Measurements from ENCODE around the gene MRPL23. TPM values are rescaled to one million over a fixed set of nuclear protein-coding genes. Genes with fewer than 3 reads are reported as not detected.

MRPL23 gene
- total RNA-seq, 5 donors from 2014 or later (not counting 1 experiment from before 2014, with no cell fraction given), result 34.5 to 58.8 (median 37.8) TPM

DNA sequence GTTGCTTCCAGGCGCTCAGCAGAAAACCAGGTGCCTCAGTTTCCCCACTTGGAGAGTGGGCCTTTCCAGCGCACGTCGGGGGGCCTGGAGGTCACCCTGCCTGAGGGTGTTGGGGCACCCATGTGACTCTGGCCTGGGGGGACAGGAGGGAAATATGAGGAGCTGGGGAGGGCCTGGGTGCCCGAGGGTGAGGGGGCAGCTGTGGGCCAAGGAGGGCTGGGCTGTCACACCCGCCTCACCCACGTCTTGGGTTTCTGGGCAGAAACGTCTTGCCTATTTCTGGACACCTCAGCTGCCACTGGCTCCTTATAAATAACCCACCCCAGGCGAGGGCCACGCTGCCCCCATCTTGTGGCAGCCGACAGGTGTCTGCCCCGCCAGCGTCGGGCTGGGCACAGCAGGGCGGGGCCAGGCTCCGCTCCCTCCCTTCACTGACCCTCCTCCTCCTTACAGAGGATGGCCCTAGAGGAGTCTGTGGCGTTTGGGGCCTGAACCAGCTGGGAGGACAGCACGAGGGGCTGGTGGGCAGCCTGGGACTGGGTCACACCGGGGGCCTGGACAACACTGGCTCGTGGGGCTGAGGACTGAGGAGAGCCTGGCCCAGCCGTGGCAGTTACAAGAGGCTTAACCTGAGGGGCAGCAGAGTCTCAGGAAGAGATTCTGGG lies 26.1 kb upstream of the MRPL23 start:
- H3K4me3 Mint-ChIP-seq, result no peak overlapping the region
- no peaks in the 10 kb centered on the region for H3K36me3 Mint-ChIP-seq
- POLR2A ChIA-PET, result no interaction called here
- 70% methylated on average over 16 of the region's 21 CpGs for WGBS (ENCODE audit: insufficient coverage)
- no peak overlapping the region for H3K4me3 ChIP-seq (ENCODE audit: control insufficient read depth in 1 of 2, extremely low read depth in 1 of 2, low read length in 1 of 2)
- peaks cover 11 to 16% (median 15%) of the 10 kb centered on the region in 3 donors for H3K4me1 Mint-ChIP-seq
- peaks cover 5 to 48% of the 10 kb centered on the region in 2 experiments for H3K4me1 ChIP-seq (ENCODE audit: control insufficient read depth in 1 of 2, extremely low read depth in 1 of 2, insufficient read depth in 2 of 2, low read length in 2 of 2)
- no peaks in the 10 kb centered on the region for H3K9me3 Mint-ChIP-seq
- H3K9me3 ChIP-seq, result no peaks in the 10 kb centered on the region
- no peak overlapping the region for H3K27ac Mint-ChIP-seq
- DNase-seq (no peak), ATAC-seq (replicated peaks in 1 of 4) (peak in 1 of 4 experiments; percentile 50)
- H3K27ac ChIP-seq (ENCODE audit: low read length), result no peak overlapping the region
- no peaks in the 10 kb centered on the region for H3K36me3 ChIP-seq (ENCODE audit: control insufficient read depth in 2 of 2, extremely low read depth in 1 of 2, insufficient read depth in 1 of 2, low read length in 1 of 2)
- H3K27me3 Mint-ChIP-seq, result peaks cover 8 to 9% of the 10 kb centered on the region in 2 donors
- CTCF ChIA-PET, result interaction anchor here (0.6 to 1.1 kb wide), 2 partner anchors 39 to 118 kb away, joined by 4 read pairs; no protein-coding TSS in a partner anchor
- peaks cover 0 to 40% of the 10 kb centered on the region in 2 experiments for H3K27me3 ChIP-seq (replicated peaks in 1 of 2; ENCODE audit: control insufficient read depth in 2 of 2, extremely low read depth in 1 of 2, insufficient read depth in 2 of 2, low read length in 1 of 2)

- H3K27me3 ChIP-seq (replicated peaks in 1 of 2; ENCODE audit: control insufficient read depth in 2 of 2, extremely low read depth in 1 of 2, insufficient read depth in 2 of 2, low read length in 1 of 2), result peaks cover 0 to 47% of the 10 kb centered on the region in 2 experiments
- peaks cover 5 to 42% of the 10 kb centered on the region in 2 experiments for H3K4me1 ChIP-seq (ENCODE audit: control insufficient read depth in 1 of 2, extremely low read depth in 1 of 2, insufficient read depth in 2 of 2, low read length in 2 of 2)
- no peaks in the 10 kb centered on the region for H3K36me3 Mint-ChIP-seq
- no peak overlapping the region for H3K4me3 Mint-ChIP-seq
- H3K4me3 ChIP-seq (ENCODE audit: control insufficient read depth in 1 of 2, extremely low read depth in 1 of 2, low read length in 1 of 2), result no peak overlapping the region
- no peak overlapping the region for H3K27ac ChIP-seq (ENCODE audit: low read length)
- no peaks in the 10 kb centered on the region for H3K9me3 ChIP-seq
- H3K27ac Mint-ChIP-seq, result no peak overlapping the region
- ChIA-PET POLR2A (no interaction called here), CTCF (interaction anchor here (0.6 to 1.1 kb wide), 2 partner anchors 39 to 118 kb away, joined by 4 read pairs; no protein-coding TSS in a partner anchor)
- DNase-seq (no peak), ATAC-seq (replicated peaks in 1 of 4) (no peak)
- H3K36me3 ChIP-seq (ENCODE audit: control insufficient read depth in 2 of 2, extremely low read depth in 1 of 2, insufficient read depth in 1 of 2, low read length in 1 of 2), result no peaks in the 10 kb centered on the region
- no peaks in the 10 kb centered on the region for H3K9me3 Mint-ChIP-seq
- peaks cover 11 to 12% of the 10 kb centered on the region in 2 donors for H3K27me3 Mint-ChIP-seq
- H3K4me1 Mint-ChIP-seq, result peaks cover 8 to 15% (median 11%) of the 10 kb centered on the region in 3 donors
- WGBS (ENCODE audit: insufficient coverage), result 85% methylated on average over 12 of the region's 18 CpGs
These were observed 25.5 kb upstream of the MRPL23 start for GRCh38 chr11:1921574-1922141.

DNA sequence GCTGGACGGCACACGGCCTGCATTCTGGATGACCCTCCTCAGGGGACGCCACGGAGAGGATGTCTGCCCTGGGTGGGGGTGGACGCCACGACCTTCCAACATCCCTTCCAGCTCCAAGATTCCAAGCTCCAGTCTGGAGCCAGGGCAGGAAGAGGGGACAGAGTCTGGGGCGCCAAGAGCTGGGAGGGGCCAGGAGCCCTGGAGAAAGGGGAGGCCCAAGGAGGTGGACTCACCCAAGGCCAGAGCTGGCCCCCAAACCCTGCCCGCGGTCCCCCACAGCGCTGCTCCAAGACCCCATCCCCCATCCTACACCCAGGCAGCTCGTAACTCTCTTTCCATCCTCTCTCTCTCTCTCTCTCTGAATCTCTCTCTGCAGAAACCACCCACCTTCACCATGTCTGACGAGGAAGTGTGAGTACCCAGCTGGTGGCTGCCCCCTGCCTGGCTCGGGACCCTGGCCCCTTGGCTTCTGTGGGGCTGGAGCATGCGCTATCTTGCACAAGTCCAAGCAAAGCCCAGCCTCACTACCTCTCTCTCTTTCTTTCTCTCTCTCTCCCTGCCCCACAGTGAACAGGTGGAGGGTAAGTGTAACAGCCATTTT lies 24.6 kb upstream of the MRPL23 start:
- no peaks in the 10 kb centered on the region for H3K9me3 ChIP-seq
- no peaks in the 10 kb centered on the region for H3K36me3 Mint-ChIP-seq
- no peak overlapping the region for H3K4me3 Mint-ChIP-seq
- H3K4me3 ChIP-seq (ENCODE audit: control insufficient read depth in 1 of 2, extremely low read depth in 1 of 2, low read length in 1 of 2), result no peak overlapping the region
- H3K27me3 Mint-ChIP-seq, result peaks cover 13% of the 10 kb centered on the region in 2 donors
- no peaks in the 10 kb centered on the region for H3K9me3 Mint-ChIP-seq
- DNase-seq (no peak), ATAC-seq (replicated peaks in 1 of 4) (no peak)
- ChIA-PET POLR2A (interaction anchor here in 1 of 2 donors (0.6 kb wide), 1 partner anchor 1089 kb away, joined by 4 read pairs; no protein-coding TSS in a partner anchor), CTCF (interaction anchor here in 1 of 2 donors (0.5 kb wide), 1 partner anchor 110 kb away, joined by 3 read pairs; no protein-coding TSS in a partner anchor)
- H3K4me1 Mint-ChIP-seq, result peaks cover 5 to 15% (median 8%) of the 10 kb centered on the region in 3 donors
- peaks cover 5 to 33% of the 10 kb centered on the region in 2 experiments for H3K4me1 ChIP-seq (ENCODE audit: control insufficient read depth in 1 of 2, extremely low read depth in 1 of 2, insufficient read depth in 2 of 2, low read length in 2 of 2)
- WGBS (ENCODE audit: insufficient coverage), result 61% methylated on average over 5 of the region's 14 CpGs
- H3K27ac ChIP-seq (ENCODE audit: low read length), result no peak overlapping the region
- no peak overlapping the region for H3K27ac Mint-ChIP-seq
- H3K36me3 ChIP-seq (ENCODE audit: control insufficient read depth in 2 of 2, extremely low read depth in 1 of 2, insufficient read depth in 1 of 2, low read length in 1 of 2), result no peaks in the 10 kb centered on the region
- H3K27me3 ChIP-seq (replicated peaks in 1 of 2; ENCODE audit: control insufficient read depth in 2 of 2, extremely low read depth in 1 of 2, insufficient read depth in 2 of 2, low read length in 1 of 2), result peaks cover 0 to 55% of the 10 kb centered on the region in 2 experiments

DNA sequence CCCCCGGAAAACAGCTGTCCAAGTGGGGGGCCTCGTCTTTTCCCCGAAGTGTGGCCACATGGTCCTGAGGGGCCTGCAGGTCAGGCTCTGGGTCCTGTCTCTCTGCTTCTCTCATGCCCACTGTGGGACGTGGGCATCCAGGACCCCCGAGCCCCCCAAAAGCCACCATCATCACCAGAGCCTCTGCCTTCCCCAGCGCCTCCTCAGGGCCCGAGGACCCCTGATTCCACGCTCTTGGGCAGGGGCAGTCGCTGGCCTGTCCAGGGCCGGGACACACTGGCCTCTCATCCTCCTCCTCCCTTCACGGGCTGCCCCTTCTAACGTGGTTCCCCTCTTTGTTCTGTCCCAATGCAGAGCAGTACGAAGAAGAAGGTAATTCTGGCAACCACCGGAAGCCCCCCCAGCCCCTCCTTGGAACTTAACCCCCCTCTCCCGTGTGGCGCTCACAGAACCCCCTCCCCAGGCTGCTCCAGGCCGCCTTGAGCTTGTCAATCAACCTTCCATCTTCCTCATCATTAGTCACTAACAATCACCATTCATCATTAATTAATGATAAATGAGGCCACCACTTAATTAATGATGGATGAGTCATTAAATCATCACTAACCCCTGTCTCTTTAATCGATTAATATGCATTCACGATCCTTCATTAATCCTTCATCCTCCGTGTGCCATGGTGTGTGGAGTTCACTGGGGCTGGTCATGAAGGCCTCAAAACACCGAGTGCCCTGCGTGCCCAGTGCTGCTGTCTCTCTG lies 23.8 kb upstream of the MRPL23 start:
- no peaks in the 10 kb centered on the region for H3K36me3 Mint-ChIP-seq
- ATAC-seq (replicated peaks in 1 of 4), result no peak
- Histone ChIP-seq H3K27me3 (replicated peaks in 1 of 2; ENCODE audit: control insufficient read depth in 2 of 2, extremely low read depth in 1 of 2, insufficient read depth in 2 of 2, low read length in 1 of 2) (peaks cover 0 to 60% of the 10 kb centered on the region in 2 experiments), H3K4me1 (ENCODE audit: control insufficient read depth in 1 of 2, extremely low read depth in 1 of 2, insufficient read depth in 2 of 2, low read length in 2 of 2) (peaks cover 5 to 25% of the 10 kb centered on the region in 2 experiments), H3K27ac (ENCODE audit: low read length) (no peak overlapping the region), H3K36me3 (ENCODE audit: control insufficient read depth in 2 of 2, extremely low read depth in 1 of 2, insufficient read depth in 1 of 2, low read length in 1 of 2) (no peaks in the 10 kb centered on the region), H3K4me3 (ENCODE audit: control insufficient read depth in 1 of 2, extremely low read depth in 1 of 2, low read length in 1 of 2) (no peak overlapping the region), H3K9me3 (no peaks in the 10 kb centered on the region)
- WGBS (ENCODE audit: insufficient coverage), result 82% methylated on average over 13 of the region's 22 CpGs
- ChIA-PET CTCF (interaction anchor here in 1 of 2 donors (0.5 kb wide), 1 partner anchor 111 kb away, joined by 3 read pairs; no protein-coding TSS in a partner anchor), POLR2A (interaction anchor here (0.5 to 0.6 kb wide), 2 partner anchors 14 to 1089 kb away, joined by 4 to 6 read pairs; no protein-coding TSS in a partner anchor)
- H3K27me3 Mint-ChIP-seq, result peaks cover 13% of the 10 kb centered on the region in 2 donors
- H3K9me3 Mint-ChIP-seq, result no peaks in the 10 kb centered on the region
- no peak overlapping the region for H3K27ac Mint-ChIP-seq
- peaks cover 5 to 15% (median 8%) of the 10 kb centered on the region in 3 donors for H3K4me1 Mint-ChIP-seq
- no peak overlapping the region for H3K4me3 Mint-ChIP-seq
- DNase-seq, result no peak

DNA sequence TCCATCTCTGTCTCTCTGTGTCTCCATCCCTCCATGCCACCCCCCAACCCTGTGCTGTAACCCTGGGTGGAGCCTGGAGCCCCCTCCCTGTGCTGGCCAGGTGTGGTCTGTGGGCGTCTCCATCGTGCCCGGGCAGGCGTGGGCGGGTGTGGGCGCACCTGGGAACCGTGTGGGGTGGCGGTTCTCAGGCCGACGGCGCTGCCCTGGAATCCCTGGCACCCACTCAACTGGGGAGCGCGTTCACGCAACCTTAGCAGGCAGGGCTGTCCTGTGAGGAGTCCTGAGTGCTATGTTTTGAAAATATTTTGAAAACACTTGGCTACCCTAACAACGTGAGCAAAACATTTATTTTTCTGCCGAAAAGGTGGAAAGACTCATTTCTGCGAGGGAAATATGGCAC lies 23.0 kb upstream of the MRPL23 start:
- Mint-ChIP-seq H3K27me3 (peaks cover 13% of the 10 kb centered on the region in 2 donors), H3K27ac (no peak overlapping the region), H3K4me1 (peaks cover 1 to 15% (median 6%) of the 10 kb centered on the region in 3 donors), H3K4me3 (no peak overlapping the region), H3K36me3 (no peaks in the 10 kb centered on the region), H3K9me3 (no peaks in the 10 kb centered on the region)
- Histone ChIP-seq H3K36me3 (ENCODE audit: control insufficient read depth in 2 of 2, extremely low read depth in 1 of 2, insufficient read depth in 1 of 2, low read length in 1 of 2) (no peaks in the 10 kb centered on the region), H3K27me3 (replicated peaks in 1 of 2; ENCODE audit: control insufficient read depth in 2 of 2, extremely low read depth in 1 of 2, insufficient read depth in 2 of 2, low read length in 1 of 2) (peaks cover 0 to 62% of the 10 kb centered on the region in 2 experiments), H3K9me3 (no peaks in the 10 kb centered on the region), H3K4me1 (ENCODE audit: control insufficient read depth in 1 of 2, extremely low read depth in 1 of 2, insufficient read depth in 2 of 2, low read length in 2 of 2) (peaks cover 5 to 21% of the 10 kb centered on the region in 2 experiments), H3K27ac (ENCODE audit: low read length) (no peak overlapping the region), H3K4me3 (ENCODE audit: control insufficient read depth in 1 of 2, extremely low read depth in 1 of 2, low read length in 1 of 2) (no peak overlapping the region)
- DNase-seq, result no peak
- 77% methylated on average over 7 of the region's 17 CpGs for WGBS (ENCODE audit: insufficient coverage)
- no peak for ATAC-seq (replicated peaks in 1 of 4)
- ChIA-PET POLR2A (no interaction called here), CTCF (no interaction called here)
